Vagina (tissue), 2 donors: ENCODE measurements around the gene DRAXIN. TPM values are rescaled to one million over a fixed set of nuclear protein-coding genes. Genes with fewer than 3 reads are reported as not detected.

Source experiments
- DNase-seq, 2 donors: peaks; one replicate each; pipeline ENCODE4 v3.0.0-alpha.2; 2017; ENCODE audit errors: extremely low spot score in 2 of 2
- H3K27ac ChIP-seq: fragments of 200-600 bp; sonication (generic); one replicate; pipeline ENCODE4 v1.5.1; 2019
- H3K27me3 ChIP-seq: fragments of 200-600 bp; sonication (generic); one replicate; pipeline ENCODE4 v1.5.1; 2019
- H3K36me3 ChIP-seq, 2 donors: fragments of 200-600 bp; sonication (generic); one replicate each; pipeline ENCODE4 v1.5.1; 2017 to 2019
- H3K4me1 ChIP-seq: fragments of 200-600 bp; sonication (generic); one replicate; pipeline ENCODE4 v1.5.1; 2019
- H3K4me3 ChIP-seq, 2 donors: fragments of 200-600 bp; sonication (generic); 1 replicate in 1 of 2; 2 replicates in 1 of 2; pipeline ENCODE4 v1.5.1; 2016 to 2019
- H3K9me3 ChIP-seq: fragments of 200-600 bp; sonication (generic); one replicate; pipeline ENCODE4 v1.5.1; 2019
- POLR2A ChIP-seq, 2 donors: fragments of 450-650 bp; IDR thresholded peaks; one replicate each; pipeline ENCODE4 v1.6.1; 2017; ENCODE audit warnings: antibody characterized with exemption in 2 of 2, mild to moderate bottlenecking in 2 of 2, moderate library complexity in 2 of 2
- POLR2AphosphoS5 ChIP-seq, 2 donors: sonication (generic); formaldehyde crosslinking; IDR thresholded peaks; one replicate each; pipeline ENCODE4 v1.9.0; 2017; ENCODE audit warnings: antibody characterized with exemption in 2 of 2, mild to moderate bottlenecking in 2 of 2, low read depth in 1 of 2; ENCODE audit not compliant: insufficient read depth in 1 of 2
- intact Hi-C: fragments of 100-400 bp; cut with DNase I; formaldehyde crosslinking; loops from one replicate; pipeline ENCODE4 v1.15.1; 2023
- total RNA-seq: library from RNA; depleted of rRNA; stranded (reverse); fragments of >200 nt; gene quantifications from one replicate; pipeline ENCODE4 v1.2.3, GENCODE V29; 2016
- TF ChIP-seq, protein P1 (sequence below), 3 experiments: fragments of 450-650 bp in 2 of 3; fragments of 200-600 bp in 1 of 3; sonication (generic) in 1 of 3; IDR thresholded peaks; one replicate each; pipeline ENCODE4 v1.5.1; 2017 to 2019; ENCODE audit warnings: antibody characterized with exemption in 3 of 3, mild to moderate bottlenecking in 2 of 3, moderate library complexity in 2 of 3

DRAXIN gene
- total RNA-seq, 1 donor from 2014 or later: not detected

DNA sequence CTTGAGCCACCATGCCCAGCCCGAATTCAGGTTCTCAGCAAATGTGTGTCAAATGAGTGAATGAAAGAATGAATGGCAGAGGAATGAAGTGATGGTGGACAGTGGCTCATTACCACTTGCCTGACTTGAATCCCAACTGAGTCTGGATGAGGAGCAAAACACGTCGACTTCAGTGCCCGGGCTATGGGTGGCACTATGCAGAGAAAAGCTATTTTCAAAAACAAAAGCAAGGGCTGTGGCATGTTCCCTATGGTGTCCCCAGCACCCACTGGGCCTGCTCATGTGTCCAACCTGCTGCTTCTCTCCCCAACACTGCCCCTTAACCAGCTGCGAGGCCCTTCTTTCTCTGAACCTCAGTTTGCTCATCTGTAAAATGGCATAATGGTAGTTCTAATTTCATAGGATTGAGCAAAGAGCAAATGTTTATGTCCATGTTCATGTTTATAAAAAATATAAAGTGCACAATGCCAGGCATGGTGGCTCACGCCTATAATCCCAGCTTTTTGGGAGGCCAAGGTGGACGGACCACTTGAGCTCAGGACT, 6.2 kb upstream of the DRAXIN start:
- intact Hi-C loops: no loop called here
- DNase-seq: no peak

DNA sequence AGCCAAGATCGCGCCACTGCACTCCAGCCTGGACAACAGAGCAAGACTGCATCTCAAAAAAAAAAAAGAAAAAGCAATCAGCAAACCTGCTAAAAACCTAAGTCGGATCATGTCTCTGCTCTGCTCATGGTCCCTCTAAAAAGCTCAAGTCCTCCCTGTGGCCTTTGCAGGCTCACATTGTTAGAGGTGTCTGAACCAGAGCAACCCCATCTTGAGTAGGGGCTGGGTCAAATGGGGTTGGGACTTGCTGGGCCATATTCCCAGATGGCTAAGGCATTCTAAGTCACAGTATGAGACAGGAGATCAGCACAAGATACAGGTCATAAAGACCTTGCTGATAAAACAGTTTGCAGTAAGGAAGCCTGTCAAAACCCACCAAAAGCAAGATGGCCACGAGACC, 3.0 kb upstream of the DRAXIN start:
- H3K27me3 ChIP-seq: peaks cover 4% of the 10 kb centered on the region

More for the DNA sequence above, 6.2 kb upstream of the DRAXIN start:
- Histone ChIP-seq H3K27ac (no peak overlapping the region), H3K4me3 (no peak overlapping the region), H3K36me3 (no peaks in the 10 kb centered on the region), H3K27me3 (no peaks in the 10 kb centered on the region), H3K9me3 (no peaks in the 10 kb centered on the region), H3K4me1 (peaks cover 19% of the 10 kb centered on the region)
- TF ChIP-seq, protein P1, sequence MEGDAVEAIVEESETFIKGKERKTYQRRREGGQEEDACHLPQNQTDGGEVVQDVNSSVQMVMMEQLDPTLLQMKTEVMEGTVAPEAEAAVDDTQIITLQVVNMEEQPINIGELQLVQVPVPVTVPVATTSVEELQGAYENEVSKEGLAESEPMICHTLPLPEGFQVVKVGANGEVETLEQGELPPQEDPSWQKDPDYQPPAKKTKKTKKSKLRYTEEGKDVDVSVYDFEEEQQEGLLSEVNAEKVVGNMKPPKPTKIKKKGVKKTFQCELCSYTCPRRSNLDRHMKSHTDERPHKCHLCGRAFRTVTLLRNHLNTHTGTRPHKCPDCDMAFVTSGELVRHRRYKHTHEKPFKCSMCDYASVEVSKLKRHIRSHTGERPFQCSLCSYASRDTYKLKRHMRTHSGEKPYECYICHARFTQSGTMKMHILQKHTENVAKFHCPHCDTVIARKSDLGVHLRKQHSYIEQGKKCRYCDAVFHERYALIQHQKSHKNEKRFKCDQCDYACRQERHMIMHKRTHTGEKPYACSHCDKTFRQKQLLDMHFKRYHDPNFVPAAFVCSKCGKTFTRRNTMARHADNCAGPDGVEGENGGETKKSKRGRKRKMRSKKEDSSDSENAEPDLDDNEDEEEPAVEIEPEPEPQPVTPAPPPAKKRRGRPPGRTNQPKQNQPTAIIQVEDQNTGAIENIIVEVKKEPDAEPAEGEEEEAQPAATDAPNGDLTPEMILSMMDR (IDR thresholded peaks at IDR 0.05): no peak
- TF ChIP-seq POLR2AphosphoS5 (IDR thresholded peaks at IDR 0.05; ENCODE audit: insufficient read depth in 1 of 2, low read depth in 1 of 2) (no peak), POLR2A (IDR thresholded peaks at IDR 0.05) (no peak)

DNA sequence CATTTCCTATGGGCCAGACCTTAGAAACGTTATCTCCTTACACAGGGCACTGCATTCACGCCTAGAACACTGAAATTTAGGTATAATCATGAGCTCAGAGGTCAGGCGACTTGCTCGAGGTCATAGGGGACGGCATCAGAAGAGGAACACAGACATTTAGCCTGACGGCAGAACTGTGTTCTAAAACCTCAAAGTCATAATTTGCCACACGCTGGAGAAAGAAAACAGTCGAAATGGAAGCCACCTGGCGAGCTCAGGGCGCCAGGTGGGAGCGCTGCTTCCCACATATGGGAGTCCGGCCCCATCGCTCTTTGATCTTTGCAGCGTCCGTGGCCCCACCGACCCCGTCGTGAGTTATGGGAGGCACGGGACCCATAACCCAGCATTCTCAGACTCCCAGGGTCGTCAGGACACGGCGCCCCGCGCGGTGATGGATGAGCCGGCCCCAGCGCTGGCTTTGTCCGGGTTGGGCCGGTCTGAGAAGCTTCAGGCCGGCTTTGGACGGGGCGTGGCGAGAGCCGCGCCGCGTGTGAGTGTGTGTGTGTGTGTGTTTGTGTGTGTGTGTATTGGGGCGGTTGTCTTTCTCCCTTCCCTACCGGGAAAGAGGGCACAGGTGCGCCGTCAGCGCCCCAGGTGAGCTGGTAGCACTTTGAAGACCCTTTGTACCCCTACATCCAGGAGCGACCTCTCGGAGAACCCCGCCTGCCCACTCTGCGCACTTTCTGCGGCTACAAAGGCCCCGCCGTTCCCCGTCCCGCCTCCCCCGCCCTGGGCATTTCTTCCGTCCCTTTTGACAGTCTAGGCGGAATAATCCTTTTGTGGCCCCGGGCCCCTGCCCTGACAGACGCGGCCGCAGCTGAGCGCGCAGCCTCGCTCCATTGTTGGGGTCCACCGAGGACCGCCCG, 861 bp upstream of the DRAXIN start:
- no peaks in the 10 kb centered on the region for H3K36me3 ChIP-seq
- TF ChIP-seq POLR2A (IDR thresholded peaks at IDR 0.05) (no peak), POLR2AphosphoS5 (IDR thresholded peaks at IDR 0.05; ENCODE audit: insufficient read depth in 1 of 2, low read depth in 1 of 2) (no peak)
- TF ChIP-seq, protein P1 (IDR thresholded peaks at IDR 0.05): no peak
- peaks cover 26% of the 10 kb centered on the region for H3K4me1 ChIP-seq
- DNase-seq: no peak
- H3K27me3 ChIP-seq: peaks cover 4% of the 10 kb centered on the region
- no peak overlapping the region for H3K27ac ChIP-seq
- intact Hi-C loops: no loop called here
- H3K9me3 ChIP-seq: no peaks in the 10 kb centered on the region
- peak overlapping the region; percentile 13 to 17 for H3K4me3 ChIP-seq

More for the DNA sequence above, 3.0 kb upstream of the DRAXIN start:
- H3K9me3 ChIP-seq: no peaks in the 10 kb centered on the region
- no peak overlapping the region for H3K27ac ChIP-seq
- no peaks in the 10 kb centered on the region for H3K36me3 ChIP-seq
- intact Hi-C loops: no loop called here
- DNase-seq: no peak
- no peak overlapping the region for H3K4me3 ChIP-seq
- H3K4me1 ChIP-seq: peaks cover 26% of the 10 kb centered on the region
- TF ChIP-seq, protein P1 (IDR thresholded peaks at IDR 0.05): no peak
- TF ChIP-seq POLR2AphosphoS5 (IDR thresholded peaks at IDR 0.05; ENCODE audit: insufficient read depth in 1 of 2, low read depth in 1 of 2): no peak
- TF ChIP-seq POLR2A (IDR thresholded peaks at IDR 0.05): no peak

DNA sequence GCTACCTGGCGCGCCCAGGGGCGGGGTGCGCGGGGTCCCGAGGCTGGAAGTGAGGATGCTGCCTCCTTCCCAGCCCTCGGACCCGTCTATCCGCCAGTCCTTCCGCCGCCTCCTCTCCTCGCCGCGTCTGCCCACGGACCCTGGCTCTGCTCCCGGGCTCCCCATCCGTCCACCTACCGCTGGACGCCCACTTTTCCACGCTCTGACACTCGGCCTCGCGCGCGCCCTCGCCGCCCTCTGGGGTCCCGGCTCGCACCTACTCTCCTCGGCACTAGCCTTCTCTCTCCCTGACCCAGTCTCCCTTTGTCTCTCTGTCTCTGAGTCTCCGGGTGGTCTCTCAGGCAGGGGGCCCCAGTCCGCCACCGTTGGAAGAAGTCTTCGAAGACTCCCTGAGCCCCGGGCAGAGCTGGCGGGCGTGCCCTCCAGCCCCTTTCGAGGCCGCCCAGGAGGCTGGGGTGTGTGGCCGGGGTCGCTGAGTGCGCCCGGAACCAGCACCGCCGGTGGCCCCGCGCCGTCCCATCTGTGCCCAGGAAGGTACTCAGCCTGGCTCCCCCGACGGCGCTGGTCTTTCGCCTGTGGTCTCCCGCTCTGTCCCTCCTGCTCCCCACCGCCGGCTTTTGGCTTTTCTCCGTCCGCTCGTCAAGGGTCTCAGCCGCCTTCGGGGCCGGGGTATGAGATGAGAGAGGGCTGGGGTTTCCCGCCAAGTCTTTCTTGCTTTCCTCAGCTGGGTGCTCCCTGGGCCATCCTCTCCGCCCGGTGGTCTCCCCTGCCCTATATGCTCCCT, 610 bp downstream of the DRAXIN start:
- TF ChIP-seq POLR2AphosphoS5 (IDR thresholded peaks at IDR 0.05; ENCODE audit: insufficient read depth in 1 of 2, low read depth in 1 of 2) (no peak), POLR2A (IDR thresholded peaks at IDR 0.05) (no peak)
- TF ChIP-seq, protein P1 (IDR thresholded peaks at IDR 0.05): no peak
- peaks cover 26% of the 10 kb centered on the region for H3K4me1 ChIP-seq
- intact Hi-C loops: loop anchor here (2.0 kb wide), 1 partner anchor 23 kb away; no protein-coding TSS in a partner anchor
- no peak overlapping the region for H3K27ac ChIP-seq
- DNase-seq: no peak
- H3K4me3 ChIP-seq: peak overlapping the region; percentile 13 to 17
- H3K9me3 ChIP-seq: no peaks in the 10 kb centered on the region
- no peaks in the 10 kb centered on the region for H3K36me3 ChIP-seq
- H3K27me3 ChIP-seq: peaks cover 4% of the 10 kb centered on the region
